Measurements from ENCODE around the gene MPL. TPM values are rescaled to one million over a fixed set of nuclear protein-coding genes. Genes with fewer than 3 reads are reported as not detected.
A peak's percentile ranks its signal among the peaks of the same experiment; 100 is the strongest.

Gene MPL
- total and polyA plus RNA-seq, 2 of the 13 experiments (the other 11 are each of a cell fraction or from before 2014, with no cell fraction given): not detected

DNA sequence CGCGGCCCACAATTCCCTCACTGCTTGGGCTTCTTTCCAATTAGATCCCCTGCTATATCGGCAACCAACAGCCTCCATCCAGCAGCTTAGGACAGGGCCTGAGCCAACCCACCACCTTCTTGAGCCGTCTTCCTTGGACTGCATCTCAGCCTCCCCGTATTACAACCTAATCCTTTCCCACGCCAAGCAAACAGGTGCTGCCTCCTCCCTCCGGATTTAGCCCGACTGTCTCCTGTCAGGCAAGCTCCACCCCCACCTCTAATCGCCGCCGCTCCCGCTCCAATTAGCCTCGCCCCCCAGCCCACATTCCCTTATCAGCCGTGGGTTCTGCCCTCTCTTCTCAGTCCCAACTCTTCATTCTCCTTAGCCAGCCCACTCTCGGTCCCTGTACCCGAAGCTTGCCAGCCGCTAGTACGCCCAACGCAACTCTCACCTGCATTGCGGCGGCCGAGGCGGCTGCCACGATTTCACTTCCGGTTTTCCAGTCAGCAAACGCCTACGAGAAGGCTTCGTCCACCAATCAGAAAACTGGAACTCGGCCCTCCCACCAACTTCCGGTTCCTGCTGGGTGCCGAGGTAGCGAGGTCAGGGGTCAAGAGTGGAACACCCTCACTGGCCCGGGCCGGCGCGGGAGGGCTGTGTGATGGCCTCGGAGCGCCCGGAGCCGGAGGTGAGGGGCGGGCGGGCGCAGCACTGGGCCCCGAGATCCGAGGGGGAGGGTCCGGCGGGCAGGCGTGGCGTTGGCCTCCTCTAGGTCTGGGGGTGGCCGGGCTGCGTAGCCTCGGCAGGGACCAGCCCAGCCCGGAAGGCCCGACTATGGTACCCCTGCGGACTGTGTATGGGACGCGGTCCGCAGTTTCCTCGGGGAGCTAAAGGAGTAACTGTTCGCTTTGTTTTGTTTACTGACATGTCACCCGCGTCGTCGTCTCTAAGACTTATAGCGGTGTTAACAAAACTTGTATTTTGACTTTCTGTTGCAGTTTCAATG, 52.0 kb downstream of the MPL start, which contains the start of the genes MED8 and SZT2 (continued):
- TF ChIP-seq ZNF83 (CRISPR knock-in tag; IDR thresholded peaks at IDR 0.05; ENCODE audit: borderline replicate concordance): no peak
- TF ChIP-seq ZNF280D (CRISPR knock-in tag; IDR thresholded peaks at IDR 0.05): no peak
- peak; percentile 72; the same call in 1 of the 2 replicates for TF ChIP-seq STAT5B (CRISPR knock-in tag; IDR thresholded peaks at IDR 0.05)
- TF ChIP-seq BCL6 (CRISPR knock-in tag; IDR thresholded peaks at IDR 0.05): no peak
- TF ChIP-seq BRD4 (CRISPR knock-in tag; IDR thresholded peaks at IDR 0.05): peak; percentile 48; the same call in 1 of the 2 replicates
- TF ChIP-seq, protein P1, sequence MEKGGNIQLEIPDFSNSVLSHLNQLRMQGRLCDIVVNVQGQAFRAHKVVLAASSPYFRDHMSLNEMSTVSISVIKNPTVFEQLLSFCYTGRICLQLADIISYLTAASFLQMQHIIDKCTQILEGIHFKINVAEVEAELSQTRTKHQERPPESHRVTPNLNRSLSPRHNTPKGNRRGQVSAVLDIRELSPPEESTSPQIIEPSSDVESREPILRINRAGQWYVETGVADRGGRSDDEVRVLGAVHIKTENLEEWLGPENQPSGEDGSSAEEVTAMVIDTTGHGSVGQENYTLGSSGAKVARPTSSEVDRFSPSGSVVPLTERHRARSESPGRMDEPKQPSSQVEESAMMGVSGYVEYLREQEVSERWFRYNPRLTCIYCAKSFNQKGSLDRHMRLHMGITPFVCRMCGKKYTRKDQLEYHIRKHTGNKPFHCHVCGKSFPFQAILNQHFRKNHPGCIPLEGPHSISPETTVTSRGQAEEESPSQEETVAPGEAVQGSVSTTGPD (CRISPR knock-in tag; IDR thresholded peaks at IDR 0.05): no peak
- TF ChIP-seq RXRA (CRISPR knock-in tag; IDR thresholded peaks at IDR 0.05): peak; percentile 90
- TF ChIP-seq NFE2L2 (IDR thresholded peaks at IDR 0.05; ENCODE audit: low read length): no peak
- peak; percentile 46; the same call in 1 of the 2 replicates for TF ChIP-seq EEA1 (CRISPR knock-in tag; IDR thresholded peaks at IDR 0.05; ENCODE audit: borderline replicate concordance)
- peak; percentile 95 for TF ChIP-seq ZNF883 (CRISPR knock-in tag; IDR thresholded peaks at IDR 0.05; ENCODE audit: not compliant biosample characterization)
- peak; percentile 44; the same call in 1 of the 2 replicates for TF ChIP-seq SOX5 (CRISPR knock-in tag; IDR thresholded peaks at IDR 0.05; ENCODE audit: borderline replicate concordance)
- no peak for TF ChIP-seq SMYD3 (CRISPR knock-in tag; IDR thresholded peaks at IDR 0.05)
- peak; percentile 75; the same call in 1 of the 2 replicates for TF ChIP-seq ZNF788 (CRISPR knock-in tag; IDR thresholded peaks at IDR 0.05; ENCODE audit: borderline replicate concordance)
- TF ChIP-seq UBTF (CRISPR knock-in tag; IDR thresholded peaks at IDR 0.05): peak; percentile 95
- TF ChIP-seq TFE3 (CRISPR knock-in tag; IDR thresholded peaks at IDR 0.05): no peak
- peak; percentile 56; the same call in 1 of the 2 replicates for TF ChIP-seq CHD2 (IDR thresholded peaks at IDR 0.05; ENCODE audit: low read depth, low read length)
- no peak; the same call in 1 of the 2 replicates for TF ChIP-seq GFI1 (CRISPR knock-in tag; IDR thresholded peaks at IDR 0.05; ENCODE audit: borderline replicate concordance)

Measured in HepG2 (cell line).